Activated effector memory CD4-positive, alpha-beta T cell treated with anti-CD3 and anti-CD28 coated beads, Interleukin-2, amount 50 U/mL, for 16 hours (primary cell): ENCODE results near the gene HOXC10.

ENCODE experiments used
- DNase-seq: peaks from one replicate; pipeline ENCODE4 v3.0.0-alpha.2; 2020

Gene HOXC10

DNA sequence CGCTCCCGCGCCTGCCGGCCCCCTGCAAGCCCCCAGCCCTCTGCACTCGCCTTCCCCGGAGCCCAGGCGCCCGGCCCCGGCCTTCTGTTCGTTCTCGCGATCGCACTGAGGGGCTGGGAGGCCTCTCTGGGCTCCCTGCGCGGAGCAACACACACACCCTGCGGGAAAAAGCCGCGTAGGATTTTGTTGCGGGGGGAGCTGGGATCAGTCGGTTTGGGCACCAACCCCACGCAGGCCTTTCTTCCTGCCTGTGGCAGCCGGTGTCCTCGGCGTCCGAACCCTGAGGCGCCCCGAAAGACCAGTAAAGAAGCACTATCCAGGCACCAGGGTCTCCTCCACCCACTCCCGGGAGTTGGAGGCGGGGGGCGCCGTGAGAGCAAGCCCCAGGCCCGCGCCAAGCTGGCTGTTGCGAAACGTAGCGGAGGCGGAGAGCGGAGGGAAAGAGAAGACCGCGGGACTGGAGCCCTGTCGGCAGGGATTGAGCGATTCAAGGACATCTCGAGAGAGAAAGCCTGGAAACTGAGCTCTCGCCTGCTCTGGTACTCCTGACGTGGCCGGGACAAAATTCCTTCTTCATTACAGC is 46.0 kb downstream of the HOXC10 start:
- no peak for DNase-seq

DNA sequence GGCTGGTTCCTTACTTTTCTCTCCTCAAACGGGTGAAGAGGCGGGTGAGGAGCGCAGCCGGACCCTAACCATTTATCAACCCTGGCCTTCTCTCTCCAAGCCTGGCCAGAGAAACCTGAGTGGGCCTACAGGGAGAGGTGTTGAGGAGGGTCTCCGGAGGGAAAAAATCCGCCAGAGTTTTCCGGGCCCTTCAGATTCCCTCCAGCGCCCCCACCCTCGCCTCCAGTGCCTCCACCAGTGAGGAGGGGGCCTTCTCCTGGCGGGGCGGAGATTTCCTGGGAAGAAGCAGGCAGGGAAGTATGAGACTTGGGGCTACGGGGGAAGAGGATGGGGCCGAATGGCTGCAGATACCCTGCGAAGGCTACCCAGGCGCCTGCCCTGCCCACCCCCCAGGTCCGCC is 46.5 kb downstream of the HOXC10 start:
- no peak for DNase-seq

DNA sequence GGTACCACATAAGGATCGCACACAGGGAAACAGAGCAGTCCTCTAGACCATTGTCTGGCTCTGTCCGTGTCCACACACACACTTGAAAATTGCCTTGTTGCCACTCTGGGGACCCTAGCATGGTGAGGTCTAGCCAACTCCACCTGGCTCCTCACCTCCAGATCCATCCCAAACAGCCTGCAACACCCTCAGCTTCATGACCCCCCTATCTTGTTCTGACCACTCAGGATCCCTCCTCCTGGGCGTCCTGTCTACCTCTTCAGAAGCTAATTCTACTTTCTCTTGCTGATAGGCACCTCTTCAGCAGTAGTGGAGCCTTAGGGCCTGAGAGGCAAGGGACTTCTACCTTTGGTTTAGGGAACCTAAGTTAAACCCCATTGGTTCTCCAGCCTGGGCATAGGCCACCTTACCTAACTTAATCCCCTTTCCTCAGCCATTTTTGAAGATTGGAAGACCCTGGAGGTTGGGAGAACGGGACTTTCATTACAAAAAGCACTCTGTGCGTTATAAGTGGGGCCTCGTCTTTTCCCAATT is 47.2 kb downstream of the HOXC10 start:
- DNase-seq, result no peak

DNA sequence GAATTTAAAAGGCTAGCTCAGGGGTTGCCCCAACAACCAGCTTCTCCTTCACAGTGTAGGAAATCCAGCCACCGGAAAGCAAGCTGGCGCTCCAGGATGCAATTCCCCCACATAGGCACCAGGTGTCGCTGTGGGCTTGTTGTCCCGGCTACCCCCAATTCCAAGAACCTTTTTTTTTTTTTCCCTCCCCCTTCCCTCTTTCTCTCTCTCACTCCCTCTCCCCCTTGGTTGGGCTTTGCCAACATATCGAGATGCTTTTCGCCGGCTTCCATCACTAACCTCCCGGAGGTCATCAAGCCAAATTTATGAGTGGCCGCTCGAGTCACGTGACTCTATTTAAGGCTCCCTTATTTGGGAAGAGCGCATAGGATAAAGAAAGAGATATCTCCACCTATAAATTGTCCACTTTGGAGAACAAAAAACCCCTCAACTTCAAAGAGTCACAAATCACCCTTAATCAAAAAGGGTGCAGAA is 47.7 kb downstream of the HOXC10 start, which contains the start of gene HOXC5:
HOXC5 (plus strand) TSS at position 424 of the 474 bp plus-strand sequence. CDS start 73 bp downstream, outside the sequence.
- peak; percentile 82 for DNase-seq

DNA sequence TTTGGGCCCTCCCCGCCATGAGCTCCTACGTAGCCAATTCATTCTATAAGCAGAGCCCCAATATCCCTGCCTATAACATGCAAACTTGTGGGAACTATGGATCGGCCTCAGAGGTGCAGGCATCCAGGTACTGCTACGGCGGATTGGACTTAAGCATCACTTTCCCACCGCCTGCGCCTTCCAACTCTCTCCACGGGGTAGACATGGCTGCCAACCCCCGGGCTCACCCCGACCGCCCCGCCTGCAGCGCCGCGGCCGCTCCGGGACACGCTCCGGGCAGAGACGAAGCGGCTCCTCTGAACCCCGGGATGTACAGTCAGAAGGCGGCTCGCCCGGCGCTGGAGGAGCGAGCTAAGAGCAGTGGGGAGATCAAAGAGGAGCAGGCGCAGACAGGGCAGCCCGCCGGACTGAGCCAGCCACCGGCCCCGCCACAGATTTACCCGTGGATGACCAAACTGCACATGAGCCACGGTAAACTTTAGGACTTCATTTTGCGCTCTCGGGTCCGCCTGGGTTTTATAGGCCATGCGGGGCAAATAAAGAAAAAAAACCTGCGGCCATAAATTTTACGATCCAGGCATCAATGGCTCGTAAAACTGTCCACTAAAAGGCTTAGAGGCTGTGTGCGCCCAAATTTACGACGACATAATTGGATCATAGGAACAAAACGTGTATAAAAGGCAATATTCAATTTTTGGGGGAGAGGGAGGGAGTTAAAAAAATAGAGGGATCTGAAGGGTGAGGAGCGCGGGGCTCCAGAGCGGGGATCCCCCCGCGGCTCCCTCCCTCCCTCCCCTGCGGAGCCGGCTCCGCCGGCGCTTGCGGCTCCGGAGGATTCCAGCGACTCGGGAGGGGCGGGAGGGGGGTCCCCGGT is 48.4 kb downstream of the HOXC10 start:
- no peak for DNase-seq

DNA sequence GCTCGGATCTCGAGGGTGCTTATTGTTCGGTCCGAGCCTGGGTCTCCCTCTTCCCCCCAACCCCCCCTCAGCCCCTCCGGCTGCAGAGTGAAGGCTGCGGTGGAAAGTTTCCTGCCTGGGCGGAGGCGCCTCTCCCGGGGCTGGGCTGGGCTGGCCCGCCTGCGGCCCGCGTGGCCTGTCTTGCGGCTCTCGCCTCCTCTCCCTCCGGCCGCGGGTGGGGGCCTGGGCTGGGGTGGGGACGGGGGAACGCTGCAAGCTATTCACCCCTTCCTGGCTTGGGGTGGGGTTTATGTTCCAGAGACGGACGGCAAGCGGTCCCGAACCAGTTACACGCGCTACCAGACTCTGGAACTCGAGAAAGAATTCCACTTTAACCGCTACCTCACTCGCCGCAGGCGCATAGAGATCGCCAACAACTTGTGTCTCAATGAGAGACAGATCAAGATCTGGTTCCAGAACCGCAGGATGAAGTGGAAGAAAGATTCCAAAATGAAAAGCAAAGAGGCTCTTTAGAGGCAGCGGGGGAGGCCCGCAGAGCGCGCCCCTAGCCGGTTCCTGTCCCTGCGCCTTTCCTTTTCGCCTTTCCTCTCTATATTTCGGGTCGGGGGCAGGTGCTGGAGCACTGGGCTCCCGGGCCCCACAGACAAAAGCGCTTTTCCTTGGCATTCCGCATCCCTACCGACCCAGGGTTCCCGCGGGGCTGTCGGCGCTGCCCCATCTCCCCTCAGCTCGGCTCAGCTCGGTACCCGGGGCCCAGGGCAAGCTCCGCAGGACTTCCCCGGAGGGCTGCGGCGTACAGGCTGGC is 49.2 kb downstream of the HOXC10 start:
- no peak for DNase-seq

DNA sequence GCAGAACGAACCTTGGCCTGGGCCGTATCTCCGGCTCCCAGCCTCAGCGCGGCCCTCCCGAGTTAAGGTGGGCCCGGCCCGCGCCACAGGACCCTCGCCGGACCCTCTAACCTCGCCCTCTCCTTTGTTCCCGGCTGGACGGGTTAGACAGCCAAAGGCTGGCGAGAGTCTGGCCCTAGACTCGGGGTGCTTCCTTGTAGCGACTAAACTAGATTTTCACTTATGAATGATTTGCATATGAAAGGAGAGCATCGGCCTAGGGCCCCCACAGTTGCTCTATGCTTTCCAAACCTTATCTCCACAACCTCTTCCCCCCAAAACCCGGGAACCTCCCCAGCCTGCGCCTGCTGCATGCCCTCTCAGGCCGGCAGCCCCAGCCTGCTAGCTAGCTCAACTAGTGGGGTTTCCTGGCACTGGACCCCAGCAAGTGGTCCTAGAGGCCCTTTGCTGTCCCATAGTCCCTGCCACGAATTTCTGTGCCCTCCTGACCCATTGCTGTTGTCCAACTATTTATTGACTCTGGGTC is 49.9 kb downstream of the HOXC10 start:
- no peak for DNase-seq

DNA sequence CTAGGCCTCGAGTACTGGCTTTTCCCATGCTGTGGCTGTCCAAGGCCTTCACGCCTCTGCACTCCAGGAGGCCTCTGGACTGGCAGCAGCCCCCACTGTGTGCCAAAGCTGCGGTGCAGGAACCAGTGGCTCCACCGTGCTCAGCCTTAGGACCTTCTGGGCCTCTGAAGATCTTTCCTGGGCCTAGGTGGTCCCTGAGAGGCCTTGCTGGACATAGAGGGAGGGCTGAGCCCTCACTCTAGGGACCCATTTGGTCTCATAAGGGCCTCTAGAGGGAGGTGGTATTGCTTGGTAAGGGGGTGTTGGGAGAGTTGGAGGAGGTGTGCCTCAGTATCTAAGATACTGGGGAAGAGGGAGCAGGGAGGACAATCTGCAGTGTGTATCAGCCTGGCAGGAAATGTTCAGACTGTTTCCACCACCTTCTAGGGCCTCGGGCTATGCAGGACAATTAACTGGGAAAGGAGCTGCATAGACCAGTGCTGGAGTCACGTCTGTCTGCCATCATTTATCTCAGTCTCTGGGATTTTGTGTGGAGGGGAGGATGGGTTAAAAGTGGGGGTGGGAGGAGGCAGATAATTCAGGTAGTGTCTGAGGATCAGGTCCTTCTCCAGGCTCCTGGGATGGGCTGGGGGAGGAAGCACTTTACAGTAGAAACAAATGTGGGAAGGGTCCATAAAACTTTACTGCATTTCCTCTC is 50.8 kb downstream of the HOXC10 start:
- DNase-seq, result no peak

DNA sequence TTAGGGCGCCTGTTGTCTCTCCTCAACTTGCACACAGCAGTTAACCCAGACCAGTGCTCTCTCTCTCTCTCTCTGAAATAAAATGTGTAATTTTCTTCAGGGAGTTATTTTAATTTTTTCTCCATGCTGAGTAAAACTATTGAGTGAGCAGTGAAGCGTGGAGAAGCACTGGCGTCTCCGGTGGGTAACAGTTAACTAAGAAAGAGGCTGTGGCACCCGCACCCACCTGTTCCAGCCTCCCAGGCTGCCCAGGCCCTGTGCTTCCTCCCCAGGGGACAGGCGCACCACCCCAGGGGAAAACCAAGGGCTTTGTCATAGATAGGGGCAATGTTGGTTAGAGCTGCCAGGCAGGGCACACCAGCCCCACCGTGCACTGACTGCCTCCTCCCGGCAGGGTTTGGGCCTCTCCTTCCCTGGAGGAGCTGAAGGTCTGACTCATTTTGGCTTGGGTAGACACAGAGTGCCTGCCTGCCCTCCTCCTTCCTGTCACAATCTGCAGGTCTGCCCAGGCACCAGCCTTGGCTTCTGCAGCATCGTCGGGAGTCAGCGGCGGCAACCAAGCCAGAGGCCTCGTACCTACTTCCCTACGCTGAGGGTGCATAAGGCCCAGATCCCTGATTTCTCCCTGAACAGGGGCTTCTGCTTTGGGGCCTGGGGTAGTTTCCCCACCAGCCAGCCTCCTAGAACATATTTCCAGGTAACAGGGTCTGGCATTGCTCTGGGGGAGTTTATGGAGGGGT is 51.8 kb downstream of the HOXC10 start:
- DNase-seq, result no peak

DNA sequence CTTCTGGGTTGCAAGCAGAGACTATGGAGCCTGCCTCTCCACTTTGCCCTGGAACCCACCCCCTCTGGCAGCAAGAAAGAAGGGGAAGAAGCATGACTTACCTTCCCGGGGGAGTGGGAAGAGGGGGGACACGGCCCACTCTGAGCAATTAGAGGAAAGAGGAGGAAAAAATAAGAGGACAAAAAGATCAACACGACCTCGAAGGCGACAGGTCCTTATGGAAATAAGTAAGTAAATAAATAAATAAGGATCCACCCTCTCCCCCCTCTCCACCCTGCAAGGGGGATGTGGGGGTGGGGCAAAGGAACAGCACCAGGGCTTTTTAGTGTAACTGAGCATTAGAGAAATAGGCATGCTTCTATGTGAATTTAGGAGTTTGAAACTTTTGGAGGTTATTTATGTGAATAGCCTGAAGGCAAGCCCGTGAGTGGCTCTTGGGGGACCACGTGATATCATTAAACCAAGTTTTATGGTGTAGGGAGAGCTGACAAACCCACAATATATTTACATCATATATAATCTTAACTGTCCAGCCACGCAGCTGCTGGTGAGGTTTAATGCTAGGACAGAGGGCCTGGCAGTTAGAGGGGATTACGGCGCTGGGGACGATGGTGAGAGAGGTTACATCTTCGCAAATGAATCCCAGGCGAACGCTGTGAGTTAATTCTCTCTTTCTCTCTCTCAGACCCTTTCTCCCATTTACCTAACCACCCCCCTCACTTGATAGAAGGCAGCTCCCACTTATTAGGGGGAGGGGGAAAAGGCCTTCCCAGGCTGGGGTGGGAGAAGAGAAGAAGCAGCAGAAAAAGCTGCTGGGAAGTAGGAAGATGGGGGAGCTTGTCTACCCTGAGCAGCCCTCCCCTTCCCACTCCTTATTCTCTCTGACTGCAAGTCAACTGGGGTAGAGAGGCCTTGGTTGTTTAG is 52.7 kb downstream of the HOXC10 start:
- no peak for DNase-seq

DNA sequence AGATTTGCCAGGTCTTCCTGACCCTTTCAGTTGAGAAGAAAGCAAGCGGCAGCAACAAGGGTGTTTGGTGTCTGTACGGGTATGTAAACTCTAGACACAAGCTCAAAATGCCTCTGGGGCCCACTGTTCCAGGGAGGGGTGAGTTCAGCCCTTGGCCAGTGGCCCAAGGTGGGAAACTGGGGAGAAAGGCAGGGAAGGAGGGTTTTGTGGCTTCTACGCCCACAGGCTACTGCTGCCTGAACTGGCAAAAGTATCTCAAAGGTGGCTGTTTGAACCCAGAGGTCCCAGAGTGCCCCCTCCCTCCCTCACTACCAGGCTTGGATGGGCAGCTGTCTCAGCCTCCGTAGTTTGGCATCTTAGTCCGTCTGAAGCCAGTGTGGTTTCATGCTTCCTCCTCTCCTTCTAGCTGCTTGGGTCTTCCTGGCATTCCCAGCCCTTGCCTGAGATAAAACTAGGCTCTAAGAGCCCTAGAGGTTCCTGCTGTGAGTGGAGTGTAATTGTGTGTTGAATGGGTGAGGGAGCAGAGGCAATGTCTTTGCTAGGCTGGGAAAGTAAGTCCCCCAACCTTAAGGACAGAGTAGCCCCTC is 53.4 kb downstream of the HOXC10 start:
- DNase-seq, result no peak

DNA sequence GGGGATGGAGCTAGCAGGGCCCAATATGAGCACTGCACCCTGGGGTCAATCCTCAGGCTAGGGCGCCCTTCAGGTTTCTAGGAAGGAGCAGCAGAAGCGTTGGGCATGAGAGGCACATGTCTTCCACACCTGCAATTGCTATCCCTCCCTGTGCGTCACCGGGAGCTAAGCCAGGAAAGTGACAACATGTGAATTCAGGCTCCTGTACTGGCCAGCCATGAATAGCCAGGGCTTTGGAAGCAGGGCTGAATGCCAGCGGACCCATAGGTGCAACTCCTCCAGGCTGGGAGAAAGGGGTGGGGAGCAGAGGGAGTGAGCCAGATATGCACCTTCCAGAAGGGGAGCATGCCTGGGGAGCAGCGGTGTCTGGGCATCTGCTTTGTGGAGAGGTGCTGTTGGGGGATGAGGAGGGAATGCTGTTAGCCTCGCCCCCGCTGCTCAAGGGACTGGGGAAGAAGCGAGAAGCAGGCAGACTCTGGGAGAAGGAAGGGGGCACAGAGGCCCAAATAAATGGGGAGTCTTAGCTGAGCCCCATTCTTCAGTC is 54.0 kb downstream of the HOXC10 start:
- no peak for DNase-seq

DNA sequence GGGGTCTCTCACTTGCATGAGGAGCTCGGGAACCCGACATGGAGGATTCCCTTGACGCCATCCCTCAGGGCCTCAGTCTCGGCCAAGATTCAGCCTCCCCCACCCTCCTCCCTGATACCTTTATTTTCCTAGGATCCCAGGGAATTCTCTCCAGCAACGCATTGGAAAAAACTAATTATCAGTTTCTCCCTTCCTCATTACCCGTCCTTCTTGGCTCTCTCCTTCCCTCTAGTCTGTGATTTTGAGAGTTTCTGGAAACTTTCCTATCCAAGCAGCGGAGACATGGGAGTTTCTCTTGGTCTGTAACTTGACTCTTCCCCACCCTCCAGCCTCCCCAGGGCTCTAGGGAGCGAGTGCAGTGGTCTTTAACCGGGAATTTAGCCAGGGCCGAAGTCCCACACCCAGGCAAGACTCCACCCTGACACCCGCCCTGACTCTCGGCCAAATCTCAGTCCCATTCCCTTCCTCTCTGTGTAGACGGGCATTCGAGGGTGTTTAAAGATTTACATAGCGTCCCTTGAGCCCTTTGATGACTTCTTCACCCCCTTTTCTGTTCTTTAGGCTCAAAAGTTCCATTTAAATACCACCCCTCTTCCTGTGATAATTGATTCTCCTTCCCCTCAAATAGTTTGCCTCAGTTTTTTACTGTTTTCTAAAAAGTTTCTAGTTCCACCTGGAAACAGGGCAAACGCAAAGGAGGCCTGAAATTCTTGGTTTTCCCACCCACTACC is 54.6 kb downstream of the HOXC10 start:
- no peak for DNase-seq
